BLaER1 (cell line): Measurements from ENCODE around the gene UBE2B.
"Not testable (repeated sequence)": the region's sequence is repeated elsewhere in the genome, so short reads cannot be mapped to it uniquely, and the experiment has no call there.

Experiments used
- H3K27ac ChIP-seq: shearing (Covaris generic); formaldehyde crosslinking; 2 replicates; pipeline ENCODE4 v1.8.1; 2022
- H3K27me3 ChIP-seq: shearing (Covaris generic); formaldehyde crosslinking; 2 replicates; pipeline ENCODE4 v1.8.1; 2022
- H3K36me3 ChIP-seq: shearing (Covaris generic); formaldehyde crosslinking; 2 replicates; pipeline ENCODE4 v1.8.1; 2022
- H3K4me1 ChIP-seq: shearing (Covaris generic); formaldehyde crosslinking; 2 replicates; pipeline ENCODE4 v1.8.1; 2022
- H3K4me2 ChIP-seq: shearing (Covaris generic); formaldehyde crosslinking; 2 replicates; pipeline ENCODE4 v1.8.1; 2022
- H3K4me3 ChIP-seq: shearing (Covaris generic); formaldehyde crosslinking; 2 replicates; pipeline ENCODE4 v1.8.1; 2022
- H3K9ac ChIP-seq: shearing (Covaris generic); formaldehyde crosslinking; 2 replicates; pipeline ENCODE4 v1.8.1; 2022
- H3K9me3 ChIP-seq: shearing (Covaris generic); formaldehyde crosslinking; 2 replicates; pipeline ENCODE4 v1.8.1; 2022
- H4K20me1 ChIP-seq: shearing (Covaris generic); formaldehyde crosslinking; 2 replicates; pipeline ENCODE4 v1.8.1; 2022
- Cebpa-rat ChIP-seq: shearing (Covaris generic); IDR thresholded peaks from 2 replicates; pipeline ENCODE4 v1.8.1; 2022

The UBE2B gene

DNA sequence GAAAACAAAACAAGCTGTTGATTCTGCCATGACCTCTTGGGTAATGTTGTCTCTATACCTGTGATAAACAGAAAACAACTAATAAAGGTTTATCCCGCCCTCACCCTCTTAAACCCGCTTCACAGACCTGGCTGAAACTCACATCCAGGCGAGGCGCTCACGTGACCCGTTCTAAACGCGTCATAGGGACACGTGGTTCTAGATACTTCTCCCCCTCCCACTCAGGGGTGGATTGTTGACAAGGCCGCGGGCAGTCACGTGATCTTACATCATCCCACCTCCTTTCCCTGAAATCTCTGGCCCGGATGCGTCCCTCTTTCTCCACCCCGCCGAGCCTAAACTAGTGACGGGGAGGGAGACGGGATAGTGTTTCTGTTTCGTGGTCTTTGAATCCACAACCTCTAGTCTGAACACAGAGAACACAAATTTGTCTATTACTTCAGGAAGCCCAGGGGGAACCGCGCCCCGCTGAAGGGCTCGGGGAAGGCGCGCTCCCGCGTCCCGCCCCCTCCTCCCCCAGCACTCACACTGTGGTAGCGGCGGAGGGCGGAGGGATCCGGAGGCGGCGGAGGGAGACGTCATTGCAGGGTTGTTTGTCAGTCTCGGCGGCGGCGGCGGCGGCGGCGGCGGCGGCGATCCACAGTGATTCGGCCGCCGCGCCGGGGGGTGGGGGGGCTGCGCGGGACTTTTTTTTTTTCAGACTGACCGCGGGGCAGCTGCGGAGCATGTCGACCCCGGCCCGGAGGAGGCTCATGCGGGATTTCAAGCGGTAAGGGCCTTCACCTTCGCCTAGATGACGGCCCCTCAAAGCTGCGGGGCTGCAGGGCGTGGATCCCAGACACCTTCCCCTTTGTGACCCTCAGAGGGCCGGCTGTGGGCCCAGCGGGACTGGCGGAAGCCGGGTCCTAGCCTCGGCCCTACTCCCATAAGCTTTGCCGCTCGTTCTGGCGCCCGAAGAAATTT, at the start of gene UBE2B:
Gene UBE2B (plus strand): TSS at position 699 of the 963 bp plus-strand sequence. CDS start 27 bp downstream, at position 726.
- Histone ChIP-seq H3K27me3 (no peaks in the 10 kb centered on the region), H3K4me3 (peak within 1 kb of the TSS; percentile 92), H3K4me1 (peaks cover 43% of the 10 kb centered on the region), H3K9me3 (no peaks in the 10 kb centered on the region; the same call in 1 of the 2 replicates), H4K20me1 (peaks cover 45% of the 10 kb centered on the region), H3K36me3 (peaks cover 19% of the 10 kb centered on the region), H3K27ac (peak within 1 kb of the TSS; percentile 98), H3K4me2 (peak within 1 kb of the TSS; percentile 96), H3K9ac (peak within 1 kb of the TSS; percentile 99)
- no peak for TF ChIP-seq Cebpa-rat

DNA sequence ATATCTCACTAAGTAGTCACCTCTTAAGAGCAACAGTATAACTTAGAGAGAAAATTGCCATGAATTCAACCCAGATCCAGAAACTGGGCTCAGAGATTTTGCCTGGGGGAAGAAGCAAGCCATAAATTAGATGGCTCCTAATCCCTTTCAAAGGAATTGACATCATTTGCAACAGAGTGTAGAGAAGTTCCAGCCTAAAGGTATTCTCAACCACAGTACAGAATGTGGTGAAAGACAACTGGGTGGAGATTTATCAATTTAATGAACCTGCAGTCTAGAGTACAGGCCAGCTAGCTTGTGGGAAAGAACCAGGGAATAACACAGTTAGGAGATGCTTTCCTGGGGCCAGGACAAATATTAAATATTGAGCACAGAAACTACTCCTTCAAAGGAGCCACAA, 44.0 kb upstream of the UBE2B start:
- H3K4me2 ChIP-seq, result no peak overlapping the region
- peaks cover 30% of the 10 kb centered on the region for H3K9me3 ChIP-seq
- no peaks in the 10 kb centered on the region for H3K4me1 ChIP-seq
- no peak overlapping the region for H3K4me3 ChIP-seq
- H3K27me3 ChIP-seq, result no peaks in the 10 kb centered on the region
- no peaks in the 10 kb centered on the region for H4K20me1 ChIP-seq
- TF ChIP-seq Cebpa-rat, result no peak
- H3K36me3 ChIP-seq, result no peaks in the 10 kb centered on the region
- H3K9ac ChIP-seq, result no peak overlapping the region
- H3K27ac ChIP-seq, result no peak overlapping the region

DNA sequence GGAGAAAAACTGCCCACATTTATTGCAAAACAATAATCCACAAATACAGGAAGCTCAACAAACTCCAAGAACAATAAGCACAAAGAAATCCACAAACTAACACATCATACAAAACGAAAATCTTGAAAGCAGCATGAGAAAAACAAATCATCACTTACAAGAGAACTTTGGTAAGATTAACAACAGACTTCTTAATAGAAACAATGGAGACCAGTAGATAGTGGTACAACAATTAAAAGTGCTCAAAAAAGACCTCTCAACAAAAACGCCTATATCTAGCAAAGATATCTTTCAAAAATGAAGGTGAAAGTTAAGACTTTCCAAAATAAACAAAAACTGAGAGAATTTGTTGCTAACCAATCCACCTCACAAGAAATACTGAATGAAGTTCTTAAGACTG, 42.8 kb upstream of the UBE2B start:
- Histone ChIP-seq H3K9ac (no peak overlapping the region), H3K27me3 (no peaks in the 10 kb centered on the region), H3K4me3 (no peak overlapping the region), H3K4me1 (no peaks in the 10 kb centered on the region), H3K36me3 (no peaks in the 10 kb centered on the region), H3K4me2 (no peak overlapping the region), H3K9me3 (peaks cover 34% of the 10 kb centered on the region), H3K27ac (no peak overlapping the region), H4K20me1 (no peaks in the 10 kb centered on the region)
- TF ChIP-seq Cebpa-rat, result no peak

DNA sequence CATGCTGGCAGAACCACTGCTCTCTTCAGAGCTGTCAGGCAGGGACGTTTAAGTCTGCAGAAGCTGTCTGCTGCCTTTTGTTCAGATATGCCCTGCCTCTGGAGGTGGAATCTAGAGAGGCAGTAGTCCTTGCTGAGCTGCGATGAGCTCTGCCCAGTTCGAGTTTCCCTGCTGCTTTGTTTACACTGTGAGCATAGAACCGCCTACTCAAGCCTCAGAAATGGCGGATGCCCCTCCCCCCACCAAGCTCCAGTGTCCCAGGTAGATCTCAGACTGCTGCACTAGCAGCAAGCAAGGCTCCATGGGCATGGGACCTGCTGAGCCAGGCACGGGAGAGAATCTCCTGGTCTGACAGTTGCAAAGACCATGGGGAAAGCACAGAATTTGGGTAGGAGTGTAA, 34.5 kb upstream of the UBE2B start:
- not testable (repeated sequence) for H3K27me3 ChIP-seq, H3K27ac ChIP-seq, H3K9ac ChIP-seq, H3K4me3 ChIP-seq, H3K4me1 ChIP-seq, H4K20me1 ChIP-seq, H3K4me2 ChIP-seq
- H3K36me3 ChIP-seq, result peaks cover 13% of the 10 kb centered on the region
- peaks cover 16% of the 10 kb centered on the region for H3K9me3 ChIP-seq

DNA sequence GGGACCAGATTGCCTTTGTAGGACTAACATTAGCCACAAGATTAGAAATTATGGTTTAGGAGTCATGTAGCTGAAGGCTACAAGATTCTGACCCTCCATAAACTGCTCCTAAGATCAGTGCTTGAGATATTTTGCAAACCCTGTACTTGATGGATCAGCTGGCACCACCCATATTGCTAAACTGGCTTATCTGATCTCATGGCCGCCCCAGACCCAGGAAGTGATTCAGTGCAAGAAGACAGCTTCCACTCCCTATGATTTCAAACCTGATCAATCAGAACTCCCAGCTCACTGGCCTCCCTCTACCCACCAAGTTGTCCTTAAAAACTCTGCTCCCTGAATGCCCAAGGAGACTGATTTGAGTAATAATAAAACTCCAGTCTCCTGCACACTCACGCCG, 27.9 kb upstream of the UBE2B start:
- not testable (repeated sequence) for H3K9ac ChIP-seq, H4K20me1 ChIP-seq, H3K4me2 ChIP-seq, H3K9me3 ChIP-seq, H3K4me3 ChIP-seq, H3K27ac ChIP-seq, H3K4me1 ChIP-seq, H3K36me3 ChIP-seq, H3K27me3 ChIP-seq

DNA sequence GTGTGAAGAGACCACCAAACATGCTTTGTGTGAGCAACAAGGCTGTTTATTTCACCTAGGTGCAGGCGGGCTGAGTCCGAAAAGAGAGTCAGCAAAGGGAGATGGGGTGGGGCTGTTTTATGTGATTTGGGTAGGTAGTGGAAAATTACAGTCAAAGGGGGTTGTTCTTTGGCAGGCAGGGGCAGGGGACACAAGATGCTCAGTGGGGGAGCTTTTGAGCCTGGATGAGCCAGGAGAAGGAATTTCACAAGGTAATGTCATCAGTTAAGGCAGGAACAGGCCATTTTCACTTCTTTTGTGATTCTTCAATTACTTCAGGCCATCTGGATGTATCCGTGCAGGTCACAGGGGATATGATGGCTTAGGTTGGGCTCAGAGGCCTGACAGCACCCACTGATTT, 25.9 kb upstream of the UBE2B start:
- H3K4me1 ChIP-seq, H3K27me3 ChIP-seq, H3K4me2 ChIP-seq, H3K9me3 ChIP-seq, H3K9ac ChIP-seq, H3K27ac ChIP-seq, H3K4me3 ChIP-seq, H4K20me1 ChIP-seq: not testable (repeated sequence)
- H3K36me3 ChIP-seq, result peaks cover 10% of the 10 kb centered on the region

DNA sequence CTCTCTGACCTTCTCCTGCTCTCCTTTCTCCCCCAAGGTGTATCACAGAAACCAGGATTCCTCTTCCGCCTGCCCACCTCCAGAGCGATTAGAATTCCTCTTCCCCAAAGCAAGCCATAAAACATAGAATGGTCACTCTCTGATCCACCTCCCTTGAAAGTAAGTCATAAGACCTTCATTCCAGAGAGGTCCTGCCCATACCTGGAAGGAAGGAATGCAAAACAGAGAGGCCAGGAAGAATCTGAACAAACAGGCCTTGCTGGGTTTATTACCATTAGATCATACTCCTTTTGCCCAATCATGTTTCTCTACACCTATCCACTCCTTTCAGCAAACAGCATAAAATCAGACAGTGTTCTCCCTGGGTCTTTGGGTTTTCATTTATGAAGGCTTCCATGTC, 25.4 kb upstream of the UBE2B start:
- no peak overlapping the region for H3K4me3 ChIP-seq
- no peak overlapping the region for H3K27ac ChIP-seq
- no peak overlapping the region for H3K9ac ChIP-seq
- TF ChIP-seq Cebpa-rat, result no peak
- H3K4me2 ChIP-seq, result no peak overlapping the region
- H4K20me1 ChIP-seq, result no peaks in the 10 kb centered on the region
- peaks cover 10% of the 10 kb centered on the region for H3K36me3 ChIP-seq
- H3K4me1 ChIP-seq, result no peaks in the 10 kb centered on the region
- H3K9me3 ChIP-seq, result no peaks in the 10 kb centered on the region
- no peaks in the 10 kb centered on the region for H3K27me3 ChIP-seq

DNA sequence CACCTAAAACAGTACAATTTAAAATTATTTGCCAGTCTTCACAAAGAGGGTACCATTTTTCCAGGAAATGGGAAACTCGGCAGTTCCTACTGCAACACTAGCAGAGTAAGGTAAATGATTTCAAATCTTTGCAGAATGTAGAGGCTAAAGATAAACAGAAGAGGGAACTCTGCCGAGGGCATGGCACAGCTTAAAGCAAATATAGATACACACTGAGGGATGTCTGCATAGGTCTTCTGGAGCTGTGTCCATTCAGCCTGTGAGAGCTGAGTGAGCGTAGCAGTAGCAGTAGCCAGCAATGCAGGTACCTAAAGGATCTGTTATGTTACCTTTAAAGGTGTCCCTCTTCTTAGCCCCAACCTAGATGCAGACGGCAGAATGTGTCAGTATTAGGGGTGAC, 21.9 kb upstream of the UBE2B start:
- H3K4me1 ChIP-seq, result no peaks in the 10 kb centered on the region
- H3K9me3 ChIP-seq, result no peaks in the 10 kb centered on the region
- H4K20me1 ChIP-seq, result no peaks in the 10 kb centered on the region; the same call in 1 of the 2 replicates
- H3K4me2 ChIP-seq, result no peak overlapping the region
- no peak overlapping the region for H3K9ac ChIP-seq
- H3K4me3 ChIP-seq, result no peak overlapping the region
- TF ChIP-seq Cebpa-rat, result no peak
- H3K36me3 ChIP-seq, result peaks cover 10% of the 10 kb centered on the region
- H3K27ac ChIP-seq, result no peak overlapping the region
- H3K27me3 ChIP-seq, result no peaks in the 10 kb centered on the region

DNA sequence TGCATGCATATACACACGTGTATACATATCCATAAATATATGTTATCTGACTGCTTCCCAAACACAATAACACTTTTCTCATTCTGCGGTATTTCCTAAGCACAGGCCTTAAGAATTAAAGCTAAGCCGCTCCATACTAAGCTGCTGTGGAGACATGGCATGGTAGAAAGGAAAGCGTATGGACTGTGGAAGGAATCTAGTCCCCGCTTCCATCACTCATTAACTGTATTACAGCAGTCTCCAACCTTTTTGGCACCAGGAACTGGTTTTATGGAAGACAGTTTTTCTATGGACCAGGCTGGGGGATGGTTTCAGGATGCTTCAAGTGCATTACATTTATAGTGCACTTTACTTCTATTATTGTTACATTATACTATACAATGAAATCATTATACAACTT, 15.7 kb upstream of the UBE2B start:
- no peaks in the 10 kb centered on the region for H3K27me3 ChIP-seq
- no peak for TF ChIP-seq Cebpa-rat

DNA sequence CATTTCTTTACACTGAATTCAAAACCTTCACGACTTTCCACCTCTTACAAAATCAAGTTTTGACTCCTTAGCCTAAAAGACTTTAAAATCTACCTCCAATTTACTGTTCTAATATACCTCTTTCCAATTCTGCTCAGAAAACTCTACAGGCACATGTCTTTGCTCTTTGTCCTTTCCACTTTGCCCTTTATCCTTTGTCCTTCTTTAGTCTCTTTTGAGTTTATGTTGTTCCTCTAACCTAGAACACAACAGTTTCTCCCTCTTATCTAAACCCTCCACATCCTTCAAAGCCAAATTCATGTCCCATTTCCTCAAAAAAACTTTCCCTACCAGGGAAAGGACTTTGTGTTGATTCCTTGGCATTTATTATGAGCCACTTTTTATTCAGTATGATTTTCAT, 5.8 kb upstream of the UBE2B start:
- H3K4me3 ChIP-seq, result no peak overlapping the region
- no peak for TF ChIP-seq Cebpa-rat
- no peak overlapping the region; the same call in 1 of the 2 replicates for H3K4me2 ChIP-seq
- no peaks in the 10 kb centered on the region for H3K36me3 ChIP-seq
- peaks cover 14% of the 10 kb centered on the region; the same call in 1 of the 2 replicates for H4K20me1 ChIP-seq
- peaks cover 29% of the 10 kb centered on the region for H3K4me1 ChIP-seq
- H3K9ac ChIP-seq, result no peak overlapping the region
- no peaks in the 10 kb centered on the region; the same call in 1 of the 2 replicates for H3K9me3 ChIP-seq
- H3K27me3 ChIP-seq, result no peaks in the 10 kb centered on the region
- no peak overlapping the region for H3K27ac ChIP-seq

More for the DNA sequence above, 15.7 kb upstream of the UBE2B start:
- Histone ChIP-seq H4K20me1 (peaks cover 14% of the 10 kb centered on the region; the same call in 1 of the 2 replicates), H3K9ac (no peak overlapping the region), H3K4me3 (no peak overlapping the region), H3K36me3 (no peaks in the 10 kb centered on the region), H3K9me3 (no peaks in the 10 kb centered on the region), H3K4me1 (no peaks in the 10 kb centered on the region), H3K4me2 (no peak overlapping the region), H3K27ac (no peak overlapping the region)
